ENCODE measurements around the gene HOXB5.

Gene HOXB5

DNA sequence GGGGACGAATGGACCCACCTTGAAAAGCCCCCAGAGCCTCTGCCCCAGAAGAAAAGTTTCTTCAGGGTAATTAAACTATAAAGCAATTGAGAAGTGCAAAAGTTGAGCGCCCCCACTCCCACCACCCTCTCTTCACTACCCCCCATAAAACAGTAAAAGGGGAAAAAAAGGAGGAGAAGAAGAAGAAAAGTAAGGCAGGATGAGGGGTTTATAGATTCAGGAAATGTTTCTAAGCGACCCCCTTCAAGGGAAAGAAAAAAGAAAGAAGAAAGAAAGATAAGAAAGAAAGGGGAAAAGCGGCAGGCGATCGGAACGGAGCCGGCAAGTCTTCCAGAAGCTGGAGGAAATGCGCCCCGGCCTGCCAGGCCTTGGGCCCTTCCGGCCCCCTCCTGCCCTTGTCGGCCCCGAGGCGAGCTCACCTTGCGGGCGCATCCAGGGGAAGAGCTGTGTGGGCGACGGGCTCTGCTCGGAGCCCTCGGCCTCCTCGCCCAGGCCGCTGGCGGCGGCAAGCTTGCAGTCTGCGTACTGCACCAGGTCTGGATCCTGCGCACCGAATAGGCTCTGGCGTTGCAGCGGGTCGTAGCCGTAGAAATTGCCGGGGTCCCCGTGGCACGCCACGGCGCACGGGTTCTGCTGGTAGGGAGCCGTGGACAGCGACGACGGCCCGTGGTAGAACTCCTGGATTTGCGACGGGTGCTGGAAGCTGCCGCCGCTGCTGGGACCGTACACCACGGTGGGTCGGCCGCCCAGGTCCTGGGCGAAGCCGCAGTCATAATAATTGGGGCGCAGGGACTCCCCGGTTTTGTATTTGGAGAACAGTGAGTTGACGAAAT, 20.5 kb upstream of the HOXB5 start:
- H3K4me3 ChIP-seq (replicated peaks; ENCODE audit: low read depth, low read length) = no peak overlapping the region
- TF ChIP-seq, protein P1, sequence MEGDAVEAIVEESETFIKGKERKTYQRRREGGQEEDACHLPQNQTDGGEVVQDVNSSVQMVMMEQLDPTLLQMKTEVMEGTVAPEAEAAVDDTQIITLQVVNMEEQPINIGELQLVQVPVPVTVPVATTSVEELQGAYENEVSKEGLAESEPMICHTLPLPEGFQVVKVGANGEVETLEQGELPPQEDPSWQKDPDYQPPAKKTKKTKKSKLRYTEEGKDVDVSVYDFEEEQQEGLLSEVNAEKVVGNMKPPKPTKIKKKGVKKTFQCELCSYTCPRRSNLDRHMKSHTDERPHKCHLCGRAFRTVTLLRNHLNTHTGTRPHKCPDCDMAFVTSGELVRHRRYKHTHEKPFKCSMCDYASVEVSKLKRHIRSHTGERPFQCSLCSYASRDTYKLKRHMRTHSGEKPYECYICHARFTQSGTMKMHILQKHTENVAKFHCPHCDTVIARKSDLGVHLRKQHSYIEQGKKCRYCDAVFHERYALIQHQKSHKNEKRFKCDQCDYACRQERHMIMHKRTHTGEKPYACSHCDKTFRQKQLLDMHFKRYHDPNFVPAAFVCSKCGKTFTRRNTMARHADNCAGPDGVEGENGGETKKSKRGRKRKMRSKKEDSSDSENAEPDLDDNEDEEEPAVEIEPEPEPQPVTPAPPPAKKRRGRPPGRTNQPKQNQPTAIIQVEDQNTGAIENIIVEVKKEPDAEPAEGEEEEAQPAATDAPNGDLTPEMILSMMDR (IDR thresholded peaks at IDR 0.05; ENCODE audit: low read length, missing control alignments) = no peak
- no peak for DNase-seq (ENCODE audit: low read depth)

DNA sequence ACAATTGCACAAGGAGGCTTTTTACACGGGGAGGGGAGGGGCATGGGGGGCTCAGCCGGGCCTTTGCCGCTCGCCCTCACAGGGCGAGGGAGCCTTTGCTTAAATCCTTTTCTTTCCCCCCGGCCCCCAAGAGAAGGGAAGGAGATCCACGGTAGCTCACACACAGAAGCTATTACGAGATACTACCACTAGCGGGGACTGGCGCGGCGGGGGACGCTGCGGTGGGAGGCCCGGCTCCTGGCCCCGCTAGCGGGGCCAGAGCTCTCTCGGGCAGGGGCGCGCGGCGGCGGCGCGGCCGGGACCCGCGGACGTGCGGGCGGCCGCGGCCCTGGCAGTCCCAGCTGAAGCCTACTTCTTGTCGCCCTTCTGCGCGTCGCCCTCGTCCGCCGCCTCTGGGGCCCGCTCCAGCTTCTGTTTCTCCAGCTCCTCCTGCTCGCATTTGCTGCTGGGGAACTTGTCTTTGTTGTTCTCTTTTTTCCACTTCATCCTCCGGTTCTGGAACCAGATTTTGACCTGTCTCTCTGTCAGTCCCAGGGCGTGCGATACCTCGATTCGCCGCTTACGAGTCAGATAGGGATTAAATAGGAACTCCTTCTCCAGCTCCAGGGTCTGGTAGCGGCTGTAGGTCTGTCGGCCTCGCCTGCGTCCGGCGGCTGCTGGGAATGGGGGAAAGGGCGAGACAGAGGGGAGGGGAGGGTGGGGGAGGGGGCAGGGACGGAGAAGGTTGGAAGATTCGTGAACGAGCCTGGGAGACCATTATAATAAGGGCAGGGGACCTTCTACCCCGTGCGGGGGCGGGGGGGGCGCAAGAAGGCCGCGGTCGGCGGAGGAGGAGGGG, 19.5 kb upstream of the HOXB5 start:
- TF ChIP-seq, protein P1 (IDR thresholded peaks at IDR 0.05; ENCODE audit: low read length, missing control alignments) = peak; percentile 8
- DNase-seq (ENCODE audit: low read depth) = peak; percentile 25

DNA sequence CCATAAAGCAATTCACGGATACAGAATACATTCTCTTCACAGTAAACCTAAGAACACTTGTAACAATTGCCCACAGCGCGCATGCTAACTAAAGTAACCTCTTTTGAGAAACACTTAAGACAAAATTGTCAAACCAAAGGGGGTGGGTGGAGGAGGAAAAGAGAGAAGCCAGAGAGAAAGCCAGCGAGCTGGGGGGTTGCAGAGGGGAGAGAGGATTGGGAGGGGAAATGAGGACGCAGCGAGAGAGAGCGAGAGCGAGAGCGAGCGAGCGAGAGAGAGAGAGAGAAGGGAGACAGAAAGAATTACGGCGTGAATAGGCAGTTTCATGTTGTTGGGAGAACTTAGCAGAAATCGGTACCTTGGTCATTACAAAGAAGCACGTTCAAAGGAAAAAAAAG, 18.9 kb upstream of the HOXB5 start:
- no peak overlapping the region for H3K4me3 ChIP-seq (replicated peaks; ENCODE audit: low read depth, low read length)
- DNase-seq (ENCODE audit: low read depth) = no peak
- TF ChIP-seq, protein P1 (IDR thresholded peaks at IDR 0.05; ENCODE audit: low read length, missing control alignments) = no peak

More for the DNA sequence above, 19.5 kb upstream of the HOXB5 start:
- H3K4me3 ChIP-seq (replicated peaks; ENCODE audit: low read depth, low read length) = no peak overlapping the region

DNA sequence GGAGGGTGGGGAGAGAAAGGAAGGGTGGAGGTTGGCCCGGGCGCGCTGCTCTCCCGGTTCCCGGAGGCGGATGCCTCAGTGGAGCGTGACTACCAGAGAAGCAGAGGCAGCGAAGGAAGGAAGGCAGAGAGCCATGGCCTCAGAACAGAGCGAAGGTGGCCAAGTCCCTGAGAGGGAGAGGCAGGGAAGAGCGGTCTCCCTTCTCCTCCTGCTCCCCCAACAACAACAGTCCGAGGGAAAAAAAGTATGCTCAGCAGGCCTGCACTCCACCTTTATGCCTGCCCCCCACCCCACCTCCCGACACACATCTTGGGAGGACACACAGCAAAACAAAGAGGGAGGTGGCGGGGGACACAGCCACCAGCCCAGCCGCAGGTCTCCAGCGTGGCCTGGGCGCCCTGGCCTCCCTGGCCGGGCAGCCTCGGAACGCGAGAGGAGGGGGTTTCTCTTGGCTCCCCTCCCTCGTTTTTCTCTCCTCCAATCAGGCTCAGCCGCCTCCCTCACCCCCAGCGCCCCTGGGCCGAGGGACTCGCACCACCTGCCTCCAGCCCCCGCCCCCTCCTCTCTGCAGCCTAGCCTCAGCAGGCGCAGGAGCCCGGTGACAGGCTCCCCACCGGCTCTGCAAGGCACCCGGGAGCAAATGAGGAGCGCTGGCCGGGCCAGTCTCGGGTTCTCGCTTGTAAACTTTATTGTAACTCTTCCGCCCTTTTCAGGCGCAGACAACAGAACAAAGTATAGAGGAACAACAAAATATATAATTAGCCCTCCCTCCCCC, 18.3 kb upstream of the HOXB5 start:
- no peak overlapping the region for H3K4me3 ChIP-seq (replicated peaks; ENCODE audit: low read depth, low read length)
- TF ChIP-seq, protein P1 (IDR thresholded peaks at IDR 0.05; ENCODE audit: low read length, missing control alignments) = no peak
- no peak for DNase-seq (ENCODE audit: low read depth)

DNA sequence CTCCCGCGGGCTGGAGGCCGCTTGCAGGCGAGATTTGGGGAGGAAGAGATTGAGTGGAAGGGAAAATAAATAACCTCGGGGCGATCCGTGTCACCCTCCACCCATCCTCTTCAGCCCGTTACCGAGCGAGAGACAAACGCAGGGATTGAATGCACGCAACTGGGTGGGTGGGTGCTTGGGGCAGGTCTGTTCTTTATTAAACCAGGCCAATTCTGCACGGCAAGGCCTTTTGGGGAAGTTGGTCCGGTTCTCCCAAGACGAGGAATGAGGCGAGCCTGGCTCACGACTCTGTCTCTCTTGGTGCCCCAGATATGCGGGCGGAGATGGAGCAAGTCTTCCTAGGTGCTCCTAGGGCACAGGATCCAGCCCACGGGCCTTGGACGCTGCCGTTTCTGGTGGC, 17.6 kb upstream of the HOXB5 start:
- H3K4me3 ChIP-seq (replicated peaks; ENCODE audit: low read depth, low read length) = peak overlapping the region; percentile 41
- DNase-seq (ENCODE audit: low read depth) = no peak
- TF ChIP-seq, protein P1 (IDR thresholded peaks at IDR 0.05; ENCODE audit: low read length, missing control alignments) = no peak

DNA sequence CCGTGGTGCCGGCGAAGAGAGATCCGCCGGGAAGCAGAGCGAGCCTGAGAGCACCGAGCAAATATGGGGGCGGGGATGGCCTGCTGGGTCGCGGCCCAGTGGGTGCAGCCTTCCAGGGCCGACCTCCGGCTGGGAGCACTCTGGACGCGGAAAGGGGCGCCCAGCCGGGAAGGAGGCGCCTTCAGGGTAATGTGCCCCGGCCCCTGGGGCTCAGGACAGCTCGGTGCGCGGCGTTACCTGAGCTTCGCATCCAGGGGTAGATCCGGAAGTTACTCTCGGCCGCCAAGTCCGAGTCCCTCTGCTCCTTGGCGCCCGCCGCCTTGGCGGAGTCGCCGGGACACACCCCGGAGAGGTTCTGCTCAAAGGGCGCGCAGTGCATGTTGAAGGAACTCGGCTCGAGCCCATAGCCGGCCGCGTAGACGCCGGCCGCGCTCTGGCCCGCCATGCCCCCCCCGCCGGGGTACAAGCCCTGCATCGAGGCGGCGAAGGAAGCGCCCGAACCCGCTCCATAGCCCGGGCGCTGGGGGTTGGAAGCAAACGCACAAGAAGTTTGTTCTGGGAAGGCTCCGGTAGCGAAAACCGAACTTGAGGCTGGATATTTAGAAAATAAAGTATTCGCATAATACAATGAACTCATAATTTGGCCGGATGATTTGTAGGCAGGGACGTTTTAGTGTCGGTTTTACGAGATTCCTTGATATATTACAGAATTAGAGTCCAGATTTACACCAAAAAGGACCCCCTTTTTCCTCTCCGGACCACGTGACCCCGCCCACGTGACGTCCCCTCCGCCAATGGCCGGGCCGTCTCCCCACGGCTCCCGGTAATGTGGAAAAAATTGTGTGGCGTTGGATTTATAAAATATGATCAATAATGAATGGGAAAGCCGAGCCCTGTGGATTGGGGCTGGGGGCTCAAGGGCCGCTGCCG, 17.0 kb upstream of the HOXB5 start, which contains the start of gene HOXB7:
Gene HOXB7 (minus strand): TSS at position 736 of the 930 bp plus-strand sequence. CDS start 99 bp downstream, at position 637.
- no peak for DNase-seq (ENCODE audit: low read depth)
- TF ChIP-seq, protein P1 (IDR thresholded peaks at IDR 0.05; ENCODE audit: low read length, missing control alignments) = no peak
- peak within 1 kb of the TSS; percentile 41 for H3K4me3 ChIP-seq (replicated peaks; ENCODE audit: low read depth, low read length)
